K562 (cell line): Measurements from ENCODE around the gene BLID. TPM values are rescaled to one million over a fixed set of nuclear protein-coding genes. Genes with fewer than 3 reads are reported as not detected.

ENCODE experiments used
- ATAC-seq: fragments of 200-7000 bp; cut with Tn5 transposase; 3 replicates; pipeline ENCODE4 v1.9.1; 2020; ENCODE audit warnings: moderate library complexity
- BruUV-seq: library from RNA; stranded (reverse); fragments of 400-500 nt; replicated peaks from 2 replicates; lab custom pipeline; 2021; lab: Mats Ljungman, UMichigan
- CTCF ChIA-PET: fragments of 300-600 bp; formaldehyde crosslinking; extraction: SDS; loops from one replicate; lab custom pipeline; 2021; ENCODE audit warnings: low intra/inter-chr PET ratio; lab: Yijun Ruan, JAX
- POLR2A ChIA-PET: fragments of 300-600, 350-650 bp; sonication (Branson Sonifier 250); formaldehyde crosslinking; extraction: SDS; loops from one replicate; lab custom pipeline; 2021; ENCODE audit warnings: antibody characterized with exemption, inconsistent platforms; lab: Yijun Ruan, JAX
- DNase-seq, 4 experiments: peaks; one replicate each; pipeline versions ENCODE4 v3.0.0 to v3.0.0-alpha.2; 2011 to 2018; ENCODE audit warnings: low spot score in 3 of 4, mixed read lengths in 3 of 4; ENCODE audit errors: extremely low read depth in 1 of 4
- FAIRE-seq: peaks from 2 replicates; lab custom pipeline; 2011; peaks lifted over from hg19 to GRCh38; lab: Jason Lieb, UNC
- H2AFZ ChIP-seq: 2 replicates; pipeline ENCODE4 v1.6.0; 2011; ENCODE audit warnings: low read depth, low read length, control low read depth, inconsistent platforms
- H3K27ac ChIP-seq: fragments of 200-600 bp; 3 replicates; pipeline ENCODE4 v1.8.0; 2011; ENCODE audit warnings: low read depth, mild to moderate bottlenecking, control low read depth, inconsistent platforms, low read length, moderate library complexity, mixed read lengths; ENCODE audit errors: extremely low read depth
- H3K27me3 ChIP-seq, 2 experiments: fragments of 300-600 bp in 1 of 2; 2 replicates in 1 of 2; 3 replicates in 1 of 2; pipeline versions ENCODE4 v1.6.0 to v1.8.0; 2011; ENCODE audit warnings: inconsistent platforms in 2 of 2, low read length in 2 of 2, mild to moderate bottlenecking in 1 of 2, mixed read lengths in 1 of 2, moderate library complexity in 1 of 2; ENCODE audit not compliant: control insufficient read depth in 2 of 2, insufficient read depth in 2 of 2
- H3K36me3 ChIP-seq: fragments of 300-600 bp; 3 replicates; pipeline ENCODE4 v1.8.0; 2011; ENCODE audit warnings: mild to moderate bottlenecking, low read length, inconsistent platforms; ENCODE audit not compliant: control insufficient read depth, insufficient read depth
- H3K4me1 ChIP-seq, 2 experiments: fragments of 200-600 bp in 1 of 2; replicated peaks in 1 of 2; 2 replicates in 1 of 2; 3 replicates in 1 of 2; pipeline versions ENCODE4 v1.5.1 to v1.8.0; 2011; ENCODE audit warnings: inconsistent platforms in 2 of 2, low read length in 2 of 2, mild to moderate bottlenecking in 1 of 2, mixed read lengths in 1 of 2, moderate library complexity in 1 of 2; ENCODE audit not compliant: control insufficient read depth in 2 of 2, insufficient read depth in 2 of 2
- H3K4me2 ChIP-seq: 2 replicates; pipeline ENCODE4 v1.6.1; 2011; ENCODE audit warnings: low read length, control low read depth, inconsistent platforms, mixed read lengths; ENCODE audit not compliant: insufficient read depth
- H3K4me3 ChIP-seq: fragments of 200-600 bp; sonication (generic), shearing (Covaris generic); 2 replicates; pipeline ENCODE4 v1.5.1; 2016; ENCODE audit warnings: control low read depth, inconsistent platforms
- H3K79me2 ChIP-seq: fragments of 200-600 bp; 3 replicates; pipeline ENCODE4 v1.8.0; 2011; ENCODE audit warnings: low read length, inconsistent platforms; ENCODE audit not compliant: control insufficient read depth, insufficient read depth
- H3K9ac ChIP-seq, 2 experiments: 2 replicates each; pipeline versions ENCODE4 v1.6.0 to v1.6.1; 2011; ENCODE audit warnings: low read depth in 2 of 2, low read length in 2 of 2, control low read depth in 1 of 2, inconsistent platforms in 1 of 2, mild to moderate bottlenecking in 1 of 2, mixed read lengths in 1 of 2; ENCODE audit not compliant: insufficient read depth in 1 of 2
- H3K9me1 ChIP-seq: one replicate; pipeline ENCODE4 v1.6.0; 2011; ENCODE audit warnings: inconsistent platforms, mild to moderate bottlenecking, low read length, moderate library complexity; ENCODE audit not compliant: control insufficient read depth, insufficient read depth
- H3K9me3 ChIP-seq: replicated peaks from 2 replicates; pipeline ENCODE4 v1.5.1; 2011; ENCODE audit warnings: low read depth, low read length, inconsistent platforms; ENCODE audit not compliant: control insufficient read depth, insufficient read depth
- H4K20me1 ChIP-seq: replicated peaks from 2 replicates; pipeline ENCODE4 v1.6.1; 2011; ENCODE audit warnings: low read length, inconsistent platforms, mixed read lengths; ENCODE audit not compliant: control insufficient read depth, insufficient read depth
- ETS2 ChIP-seq: IDR thresholded peaks from 2 replicates; pipeline ENCODE4 v1.6.1; 2016; ENCODE audit warnings: borderline replicate concordance, missing genetic modification characterization, mild to moderate bottlenecking, moderate library complexity, missing compliant biosample characterization; ENCODE audit not compliant: poor library complexity, severe bottlenecking
- FOXM1 ChIP-seq, 2 experiments: fragments of 450-650 bp in 1 of 2; sonication (generic) in 1 of 2; formaldehyde crosslinking in 1 of 2; IDR thresholded peaks; 2 replicates each; pipeline versions ENCODE4 v1.6.1 to v1.9.0; 2017 to 2022; ENCODE audit warnings: low read depth in 2 of 2, mild to moderate bottlenecking in 2 of 2, missing genetic modification reagents in 1 of 2, moderate library complexity in 1 of 2
- GATAD2A ChIP-seq: fragments of 450-650 bp; IDR thresholded peaks from 2 replicates; pipeline ENCODE4 v1.6.1; 2017
- HOXB6 ChIP-seq: fragments of 250-450 bp; sonication (Bioruptor Pico); IDR thresholded peaks from 2 replicates; pipeline ENCODE4 v1.5.1; 2022; ENCODE audit warnings: mild to moderate bottlenecking, borderline replicate concordance
- NR3C1 ChIP-seq: sonication (generic); formaldehyde crosslinking; IDR thresholded peaks from 2 replicates; pipeline ENCODE4 v1.8.1; 2022; ENCODE audit warnings: missing genetic modification reagents
- SAFB ChIP-seq: fragments of 200-400 bp; formaldehyde crosslinking; IDR thresholded peaks from 2 replicates; pipeline ENCODE4 v1.6.1; 2017; ENCODE audit warnings: low read depth, low read length, borderline replicate concordance
- SIN3A ChIP-seq, 2 experiments: fragments of 150-350 bp in 1 of 2; IDR thresholded peaks; 2 replicates each; pipeline ENCODE4 v1.6.1; 2011 to 2016; ENCODE audit warnings: borderline replicate concordance in 2 of 2, low read depth in 2 of 2, low read length in 2 of 2, mild to moderate bottlenecking in 2 of 2, moderate library complexity in 2 of 2; ENCODE audit not compliant: control insufficient read depth in 1 of 2
- ZNF280B ChIP-seq: fragments of 250-450 bp; sonication (Bioruptor Pico); IDR thresholded peaks from 2 replicates; pipeline ENCODE4 v1.5.1; 2021; ENCODE audit warnings: mild to moderate bottlenecking
- ZNF282 ChIP-seq: sonication (generic); formaldehyde crosslinking; IDR thresholded peaks from 2 replicates; pipeline ENCODE4 v1.8.1; 2023; ENCODE audit warnings: missing genetic modification reagents
- WGBS: fragments of 100-300 bp; shearing (Covaris generic); methylation state at CpG from one replicate; pipeline ENCODE4 v1.1.6; 2016; ENCODE audit warnings: low coverage, mixed read lengths; ENCODE audit not compliant: insufficient coverage; ENCODE audit errors: missing lambda C conversion rate; 5-methylcytosine and 5-hydroxymethylcytosine counted together
- in situ Hi-C: fragments of 300-500 bp; cut with MboI; formaldehyde crosslinking; loops from 4 replicates; pipeline ENCODE4 v1.15.0; 2018; ENCODE audit warnings: inconsistent platforms, mixed read lengths
- intact Hi-C: fragments of 100-400 bp; cut with micrococcal nuclease; formaldehyde crosslinking; loops from 2 replicates; pipeline ENCODE4 v1.14.2; 2022
- polyA plus RNA-seq, 8 experiments: library from polyadenylated mRNA; depleted of rRNA in 4 of 8; stranded (reverse) in 5 of 8; unstranded in 3 of 8; fragments of >200 nt; fragmentation: Nextera tagmentation in 2 of 8; fragmentation: Illumina TruSeq in 1 of 8; extraction: Ambion mirVana in 2 of 8; extraction: Trizol in 1 of 8; gene quantifications; 2 replicates each; pipeline versions ENCODE4 v1.2.1 to v1.2.3, GENCODE V29; 2011 to 2014; ENCODE audit warnings: inconsistent platforms in 1 of 8, missing spikeins in 1 of 8
- total RNA-seq, 7 experiments: library from RNA; depleted of rRNA in 6 of 7; stranded (reverse); fragments of >200 nt in 6 of 7; fragmentation: Illumina TruSeq in 2 of 7; extraction: Trizol in 2 of 7; gene quantifications; 2 replicates each; pipeline versions ENCODE4 v1.2.1 to v1.2.3, GENCODE V29; 2011 to 2021; ENCODE audit warnings: low replicate concordance in 1 of 7
- TF ChIP-seq, protein P1 (sequence below), 2 experiments: fragments of 450-650 bp in 1 of 2; sonication (generic) in 1 of 2; formaldehyde crosslinking in 1 of 2; IDR thresholded peaks in 1 of 2; conservative IDR thresholded peaks in 1 of 2; 2 replicates each; pipeline versions ENCODE4 v1.6.1 to v1.8.1; 2016 to 2023; ENCODE audit warnings: mild to moderate bottlenecking in 2 of 2, moderate library complexity in 2 of 2, inconsistent platforms in 1 of 2, missing genetic modification reagents in 1 of 2
- TF ChIP-seq, protein P2 (sequence below), 2 experiments: fragments of 250-450 bp in 1 of 2; fragments of 450-650 bp in 1 of 2; sonication (Bioruptor Pico) in 1 of 2; IDR thresholded peaks; 2 replicates each; pipeline versions ENCODE4 v1.6.1 to v1.8.0; 2016 to 2021; ENCODE audit warnings: mild to moderate bottlenecking in 2 of 2, moderate library complexity in 2 of 2, missing compliant biosample characterization in 1 of 2, missing genetic modification characterization in 1 of 2
- TF ChIP-seq, protein P3 (sequence below), 2 experiments: IDR thresholded peaks in 1 of 2; conservative IDR thresholded peaks in 1 of 2; 2 replicates each; pipeline ENCODE4 v1.6.1; 2016; ENCODE audit warnings: low read depth in 2 of 2, mild to moderate bottlenecking in 1 of 2, missing compliant biosample characterization in 1 of 2, missing genetic modification characterization in 1 of 2, moderate library complexity in 1 of 2

BLID gene
- total and polyA plus RNA-seq, 9 of the 15 experiments (the other 6 are each of a cell fraction or from before 2014, with no cell fraction given), result not detected

DNA sequence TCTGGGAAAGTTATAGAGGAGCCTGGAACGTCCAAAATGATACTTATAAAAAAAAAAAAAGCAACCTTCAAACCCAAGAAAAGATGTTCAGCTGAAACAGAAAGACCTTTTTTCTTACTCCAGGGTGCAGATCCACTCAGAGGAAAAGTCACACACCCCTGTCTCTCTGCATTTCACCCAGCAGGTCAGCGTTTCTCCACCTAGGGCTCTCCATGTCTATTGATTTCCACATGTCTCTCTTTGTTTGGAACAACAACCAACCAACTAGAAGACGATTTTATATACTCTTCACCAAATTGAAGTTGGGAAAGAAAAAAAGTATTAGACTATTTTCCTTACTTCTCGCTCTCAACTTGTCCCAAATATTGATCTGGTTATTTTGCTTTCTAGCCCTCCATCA lies 42.2 kb upstream of the BLID start:
- no TSS peak for BruUV-seq
- TF ChIP-seq ZNF280B (CRISPR knock-in tag) (no peak), GATAD2A (no peak), FOXM1 (IDR thresholded peaks at IDR 0.05; ENCODE audit: low read depth) (no peak), FOXM1 (CRISPR knock-in tag; IDR thresholded peaks at IDR 0.05; ENCODE audit: low read depth) (no peak), SAFB (no peak), NR3C1 (CRISPR knock-in tag) (no peak), ETS2 (tag) (no peak), ZNF282 (no peak), SIN3A (IDR thresholded peaks at IDR 0.05; ENCODE audit: borderline replicate concordance in 2 of 2, control insufficient read depth in 1 of 2, low read depth in 2 of 2, low read length in 2 of 2) (no peak), HOXB6 (CRISPR knock-in tag) (no peak)
- TF ChIP-seq, protein P1, sequence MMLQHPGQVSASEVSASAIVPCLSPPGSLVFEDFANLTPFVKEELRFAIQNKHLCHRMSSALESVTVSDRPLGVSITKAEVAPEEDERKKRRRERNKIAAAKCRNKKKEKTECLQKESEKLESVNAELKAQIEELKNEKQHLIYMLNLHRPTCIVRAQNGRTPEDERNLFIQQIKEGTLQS (IDR thresholded peaks at IDR 0.05), result no peak
- TF ChIP-seq, protein P1 (CRISPR knock-in tag; conservative IDR thresholded peaks at IDR 0.05), result no peak
- TF ChIP-seq, protein P2, sequence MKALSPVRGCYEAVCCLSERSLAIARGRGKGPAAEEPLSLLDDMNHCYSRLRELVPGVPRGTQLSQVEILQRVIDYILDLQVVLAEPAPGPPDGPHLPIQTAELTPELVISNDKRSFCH (CRISPR knock-in tag; IDR thresholded peaks at IDR 0.05), result no peak
- TF ChIP-seq, protein P2 (tag; IDR thresholded peaks at IDR 0.05), result no peak
- TF ChIP-seq, protein P3, sequence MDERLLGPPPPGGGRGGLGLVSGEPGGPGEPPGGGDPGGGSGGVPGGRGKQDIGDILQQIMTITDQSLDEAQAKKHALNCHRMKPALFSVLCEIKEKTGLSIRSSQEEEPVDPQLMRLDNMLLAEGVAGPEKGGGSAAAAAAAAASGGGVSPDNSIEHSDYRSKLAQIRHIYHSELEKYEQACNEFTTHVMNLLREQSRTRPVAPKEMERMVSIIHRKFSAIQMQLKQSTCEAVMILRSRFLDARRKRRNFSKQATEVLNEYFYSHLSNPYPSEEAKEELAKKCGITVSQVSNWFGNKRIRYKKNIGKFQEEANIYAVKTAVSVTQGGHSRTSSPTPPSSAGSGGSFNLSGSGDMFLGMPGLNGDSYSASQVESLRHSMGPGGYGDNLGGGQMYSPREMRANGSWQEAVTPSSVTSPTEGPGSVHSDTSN (CRISPR knock-in tag; IDR thresholded peaks at IDR 0.05; ENCODE audit: low read depth), result no peak
- TF ChIP-seq, protein P3 (tag; conservative IDR thresholded peaks at IDR 0.05; ENCODE audit: low read depth), result no peak
- H3K79me2 ChIP-seq, result no peaks in the 10 kb centered on the region
- in situ Hi-C loops (no loop called here), intact Hi-C loops (no loop called here)
- ATAC-seq (no peak), DNase-seq (no peak), FAIRE-seq (no peak)
- no peaks in the 10 kb centered on the region for H3K27me3 ChIP-seq
- no peaks in the 10 kb centered on the region for H3K4me1 ChIP-seq
- POLR2A ChIA-PET, result no interaction called here
- H3K27ac ChIP-seq, result no peak overlapping the region
- 3% methylated on average over 4 of the region's 4 CpGs for WGBS
- H4K20me1 ChIP-seq, result no peaks in the 10 kb centered on the region
- CTCF ChIA-PET, result interaction anchor here (0.7 kb wide), 1 partner anchor 516 kb away, joined by 3 read pairs; no protein-coding TSS in a partner anchor
- H3K36me3 ChIP-seq, result no peaks in the 10 kb centered on the region
- no peak overlapping the region for H2AFZ ChIP-seq
- H3K4me3 ChIP-seq, result no peak overlapping the region
- H3K9ac ChIP-seq, result no peak overlapping the region
- H3K4me2 ChIP-seq, result no peak overlapping the region
- no peaks in the 10 kb centered on the region for H3K9me3 ChIP-seq
- no peaks in the 10 kb centered on the region for H3K9me1 ChIP-seq
